ENCODE data around the gene MCM5. TPM values are rescaled to one million over a fixed set of nuclear protein-coding genes. Genes with fewer than 3 reads are reported as not detected.

The MCM5 gene
- total RNA-seq, 3 donors from 2014 or later (not counting 1 experiment from before 2014, with no cell fraction given): 59.3 to 73.8 (median 61.5) TPM

- Histone ChIP-seq H3K4me3 (ENCODE audit: low read length) (no peak overlapping the region), H3K36me3 (ENCODE audit: control insufficient read depth, insufficient read depth, low read length) (no peaks in the 10 kb centered on the region), H3K9me3 (ENCODE audit: control insufficient read depth, insufficient read depth, low read length) (no peaks in the 10 kb centered on the region), H3K27me3 (ENCODE audit: control insufficient read depth, insufficient read depth, low read length) (no peaks in the 10 kb centered on the region), H3K4me1 (ENCODE audit: control insufficient read depth, insufficient read depth, low read length) (no peaks in the 10 kb centered on the region), H3K27ac (ENCODE audit: low read length) (no peak overlapping the region)
- DNase-seq (no peak), ATAC-seq (no peak)
- Mint-ChIP-seq H3K27ac (no peak overlapping the region), H3K4me3 (no peak overlapping the region), H3K36me3 (no peaks in the 10 kb centered on the region), H3K27me3 (ENCODE audit: low read depth in 2 of 2) (no peaks in the 10 kb centered on the region), H3K4me1 (no peaks in the 10 kb centered on the region), H3K9me3 (peaks cover 4% of the 10 kb centered on the region in 2 donors)
- TF ChIP-seq CTCF (IDR thresholded peaks at IDR 0.05): no peak
- WGBS (ENCODE audit: insufficient coverage): 94% methylated on average over 9 of the region's 9 CpGs
- intact Hi-C loops (cut with micrococcal nuclease): no loop called here
These were observed 62.7 kb downstream of the MCM5 start for GRCh38 chr22:35462498-35463230.

- no peaks in the 10 kb centered on the region for H3K9me3 ChIP-seq (ENCODE audit: control insufficient read depth, insufficient read depth, low read length)
- 98% methylated on average over 2 of the region's 2 CpGs for WGBS (ENCODE audit: insufficient coverage)
- Mint-ChIP-seq H3K27ac (no peak overlapping the region), H3K4me1 (no peaks in the 10 kb centered on the region), H3K27me3 (ENCODE audit: low read depth in 2 of 2) (no peaks in the 10 kb centered on the region), H3K36me3 (no peaks in the 10 kb centered on the region), H3K9me3 (peaks cover 4% of the 10 kb centered on the region in 2 donors), H3K4me3 (no peak overlapping the region)
- no peak for TF ChIP-seq CTCF (IDR thresholded peaks at IDR 0.05)
- H3K27me3 ChIP-seq (ENCODE audit: control insufficient read depth, insufficient read depth, low read length): no peaks in the 10 kb centered on the region
- intact Hi-C loops (cut with micrococcal nuclease): no loop called here
- ATAC-seq (no peak), DNase-seq (no peak)
- H3K4me3 ChIP-seq (ENCODE audit: low read length): no peak overlapping the region
- no peaks in the 10 kb centered on the region for H3K36me3 ChIP-seq (ENCODE audit: control insufficient read depth, insufficient read depth, low read length)
- H3K27ac ChIP-seq (ENCODE audit: low read length): no peak overlapping the region
- H3K4me1 ChIP-seq (ENCODE audit: control insufficient read depth, insufficient read depth, low read length): no peaks in the 10 kb centered on the region
These were observed 63.4 kb downstream of the MCM5 start for GRCh38 chr22:35463231-35463933.

- WGBS (ENCODE audit: insufficient coverage): 92% methylated on average over 3 of the region's 3 CpGs
- Mint-ChIP-seq H3K27me3 (ENCODE audit: low read depth in 2 of 2) (no peaks in the 10 kb centered on the region), H3K4me3 (no peak overlapping the region), H3K9me3 (peaks cover 4% of the 10 kb centered on the region in 2 donors), H3K36me3 (no peaks in the 10 kb centered on the region), H3K27ac (no peak overlapping the region), H3K4me1 (no peaks in the 10 kb centered on the region)
- Histone ChIP-seq H3K4me3 (ENCODE audit: low read length) (no peak overlapping the region), H3K4me1 (ENCODE audit: control insufficient read depth, insufficient read depth, low read length) (no peaks in the 10 kb centered on the region), H3K9me3 (ENCODE audit: control insufficient read depth, insufficient read depth, low read length) (no peaks in the 10 kb centered on the region), H3K27me3 (ENCODE audit: control insufficient read depth, insufficient read depth, low read length) (no peaks in the 10 kb centered on the region), H3K27ac (ENCODE audit: low read length) (no peak overlapping the region), H3K36me3 (ENCODE audit: control insufficient read depth, insufficient read depth, low read length) (no peaks in the 10 kb centered on the region)
- intact Hi-C loops (cut with micrococcal nuclease): no loop called here
- ATAC-seq (no peak), DNase-seq (no peak)
- no peak for TF ChIP-seq CTCF (IDR thresholded peaks at IDR 0.05)
These were observed 64.5 kb downstream of the MCM5 start for GRCh38 chr22:35464399-35464798.
